ENCODE measurements around the gene TNFSF18.
"Not testable (repeated sequence)": the region's sequence is repeated elsewhere in the genome, so short reads cannot be mapped to it uniquely, and the experiment has no call there.

TNFSF18 gene, protein sequence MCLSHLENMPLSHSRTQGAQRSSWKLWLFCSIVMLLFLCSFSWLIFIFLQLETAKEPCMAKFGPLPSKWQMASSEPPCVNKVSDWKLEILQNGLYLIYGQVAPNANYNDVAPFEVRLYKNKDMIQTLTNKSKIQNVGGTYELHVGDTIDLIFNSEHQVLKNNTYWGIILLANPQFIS

DNA sequence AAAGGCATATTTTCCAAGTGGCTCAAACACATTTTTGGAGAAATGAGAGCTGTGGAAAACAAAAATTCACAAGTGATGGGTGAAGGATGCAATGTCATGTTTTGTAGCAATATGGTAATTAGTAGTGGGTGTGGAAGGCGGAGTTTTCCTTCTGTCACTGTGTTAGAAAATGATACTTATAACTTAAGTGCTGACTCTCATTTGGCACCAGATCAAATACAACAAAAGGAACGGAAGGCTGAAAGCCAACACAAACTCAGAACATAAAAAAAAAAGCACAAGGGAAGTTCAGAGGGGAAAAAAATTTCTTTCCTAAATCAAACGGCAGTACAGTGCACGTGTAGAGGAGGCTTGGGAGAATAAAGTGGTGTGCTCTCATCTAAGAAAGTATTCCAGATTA is at the start of gene TNFSF18:
Gene TNFSF18 (minus strand): TSS at position 77 of the 400 bp plus-strand sequence. CDS start 45 bp downstream, at position 32.
- DNase-seq, result no peak

DNA sequence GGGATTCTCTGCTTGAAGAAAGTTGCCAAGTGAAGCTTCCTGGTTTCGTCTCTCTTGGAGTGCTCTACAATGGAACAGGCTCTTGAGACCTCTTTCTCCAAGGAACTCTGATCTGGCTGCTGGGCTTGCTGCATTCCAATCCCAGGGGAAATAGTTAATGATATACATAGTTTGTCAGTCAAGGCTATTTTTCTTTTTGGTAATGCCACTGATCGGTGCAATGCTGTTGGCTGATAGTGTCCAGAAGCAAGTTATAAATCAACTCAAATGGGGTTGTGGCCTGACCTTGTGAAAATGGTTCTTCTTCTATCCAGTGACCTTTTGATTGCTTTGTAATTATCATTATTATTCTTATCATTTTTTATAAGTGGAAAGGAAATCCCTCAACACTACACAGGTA is 48.4 kb upstream of the TNFSF18 start:
- DNase-seq, result no peak

DNA sequence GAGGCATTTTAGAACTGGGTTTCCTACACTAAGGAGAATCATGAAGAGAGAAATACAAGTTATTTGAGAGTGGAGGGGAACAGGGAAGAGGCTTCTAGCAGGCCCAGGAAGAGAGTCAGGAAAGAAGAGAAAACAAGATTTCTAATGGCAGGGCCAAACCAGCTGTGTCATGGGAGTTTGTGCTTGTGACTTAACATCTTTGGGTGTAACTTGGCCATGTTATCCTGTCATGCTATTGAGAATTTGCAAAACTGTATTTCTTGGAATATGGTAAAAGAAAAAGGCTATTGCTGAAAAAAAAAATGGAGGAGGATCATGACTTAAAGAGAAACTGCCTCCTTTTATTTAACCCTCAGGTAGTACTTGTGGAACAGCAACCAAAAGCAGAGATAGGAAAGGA is 47.4 kb upstream of the TNFSF18 start:
- no peak for DNase-seq

DNA sequence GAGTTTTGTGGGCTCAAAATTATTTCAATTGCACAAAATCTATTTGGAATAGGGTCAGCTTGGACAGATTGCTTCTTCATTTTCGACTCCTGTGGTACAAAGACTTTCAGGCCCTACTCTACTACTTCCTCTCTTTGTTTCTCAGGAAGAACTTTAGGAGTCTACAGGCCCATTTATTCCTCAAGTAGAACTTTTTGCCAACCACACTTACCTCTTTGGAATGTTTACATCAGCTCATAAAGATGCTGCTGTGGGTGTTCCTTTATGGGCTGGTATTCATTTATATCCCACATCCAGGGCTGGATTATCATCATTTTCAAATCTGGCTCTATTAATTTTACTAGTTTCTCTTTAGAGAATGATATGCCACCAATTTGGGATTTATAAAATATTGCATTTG is 46.3 kb upstream of the TNFSF18 start:
- DNase-seq, result no peak

DNA sequence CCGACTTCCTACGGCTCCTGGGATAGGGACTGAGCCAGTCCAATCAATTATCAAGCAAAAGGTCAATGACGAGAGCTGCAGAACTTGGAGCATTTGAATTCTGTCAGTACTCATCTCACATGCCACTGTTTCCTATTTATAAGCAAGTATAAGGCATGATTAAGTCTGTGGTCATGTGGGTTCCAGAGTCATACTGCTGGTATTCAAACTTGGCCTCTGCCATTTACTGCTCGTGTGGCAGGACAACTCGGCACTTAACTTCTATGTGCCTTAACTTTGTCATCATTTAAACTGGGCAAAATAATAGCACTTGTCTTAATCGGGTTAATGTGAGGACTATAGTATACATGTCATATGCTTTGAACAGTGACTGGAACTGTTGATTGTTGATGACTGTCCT is 44.9 kb upstream of the TNFSF18 start:
- DNase-seq, result no peak

DNA sequence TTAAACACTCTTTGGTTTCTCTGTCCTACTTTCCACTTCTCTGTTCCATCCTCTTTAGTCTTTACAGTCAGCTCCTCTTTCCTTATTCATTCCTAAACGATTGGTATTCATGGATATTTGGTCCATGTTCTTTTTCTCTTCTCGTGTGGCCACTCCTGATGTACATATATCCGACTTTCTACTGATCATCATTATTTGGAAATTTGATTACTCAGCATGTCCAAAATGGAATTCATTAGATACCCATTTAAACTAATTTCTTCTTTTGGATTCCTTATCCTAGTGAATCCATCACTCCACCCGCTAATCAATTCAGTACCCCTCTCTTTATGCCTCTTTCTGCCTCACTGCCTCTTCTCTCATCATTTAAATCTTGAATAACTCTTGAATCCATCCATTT is 43.8 kb upstream of the TNFSF18 start:
- DNase-seq, result no peak

DNA sequence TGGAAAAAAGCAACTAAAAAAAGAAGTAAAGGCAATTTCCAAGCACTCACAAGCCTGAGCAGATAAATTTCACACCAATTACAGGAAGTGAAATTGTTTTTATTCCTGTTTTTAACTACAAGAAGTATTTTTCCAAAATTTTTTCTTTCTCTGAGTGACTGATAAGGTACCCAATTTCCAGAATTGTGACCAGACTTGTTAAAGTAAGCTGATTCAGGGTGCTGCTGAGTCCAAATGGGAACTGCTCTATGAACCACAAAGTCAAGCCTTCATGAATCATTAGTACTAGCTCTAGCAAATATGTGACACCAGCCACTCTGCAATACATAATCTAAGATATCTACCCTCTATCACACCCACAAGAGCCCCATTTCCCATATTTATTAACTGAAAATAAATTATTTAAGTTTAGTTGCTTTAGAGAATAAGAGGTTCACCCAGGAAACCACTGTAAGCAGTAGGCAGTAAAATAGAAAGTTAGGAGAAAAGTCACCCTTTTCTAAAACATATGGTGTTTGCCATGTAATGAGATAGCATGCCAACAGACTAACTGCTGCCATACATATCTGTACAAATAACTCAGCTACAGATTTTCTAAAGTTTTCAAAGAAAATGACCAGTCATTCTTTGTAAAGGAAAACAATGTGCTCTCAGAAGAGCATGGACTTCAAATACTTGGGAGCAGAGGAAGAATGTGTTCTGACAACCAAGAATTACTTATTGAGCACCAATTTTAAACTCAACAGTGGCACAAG is 43.1 kb upstream of the TNFSF18 start:
- DNase-seq, result no peak

DNA sequence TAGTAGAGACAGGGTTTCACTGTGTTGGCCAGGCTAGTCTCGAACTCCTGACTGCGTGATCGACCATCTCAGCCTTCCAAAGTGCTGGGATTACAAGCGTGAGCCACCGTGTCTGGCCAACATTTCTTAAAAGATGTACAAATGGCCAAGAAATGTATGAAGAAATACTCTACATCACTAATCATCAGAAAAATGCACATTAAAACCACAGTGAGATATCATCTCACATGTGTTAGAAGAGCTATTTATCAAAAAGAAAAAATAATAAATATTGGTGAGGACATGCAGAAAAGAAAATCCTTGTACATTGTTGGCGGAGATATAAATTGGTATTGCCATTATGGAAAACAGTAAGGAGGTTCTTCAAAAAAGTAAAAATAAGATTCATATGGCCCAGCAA is 33.6 kb upstream of the TNFSF18 start:
- DNase-seq, result no peak

DNA sequence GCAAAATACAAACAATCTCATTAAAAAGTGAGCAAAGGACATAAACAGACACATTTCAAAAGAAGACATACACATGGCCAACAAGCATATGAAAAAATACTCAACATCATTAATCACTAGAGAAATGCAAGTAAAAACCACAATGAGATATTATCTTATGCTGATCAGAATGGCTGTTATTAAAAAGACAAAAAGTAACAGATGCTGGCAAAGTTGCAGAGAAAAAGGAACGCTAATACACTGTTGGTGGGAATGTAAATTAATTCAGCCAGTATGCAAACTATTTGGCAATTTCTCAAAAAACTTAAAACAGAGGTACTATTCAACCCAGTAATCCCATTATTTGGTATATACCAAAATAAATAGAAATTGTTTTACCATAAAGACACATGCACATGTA is 32.2 kb upstream of the TNFSF18 start:
- no peak for DNase-seq

DNA sequence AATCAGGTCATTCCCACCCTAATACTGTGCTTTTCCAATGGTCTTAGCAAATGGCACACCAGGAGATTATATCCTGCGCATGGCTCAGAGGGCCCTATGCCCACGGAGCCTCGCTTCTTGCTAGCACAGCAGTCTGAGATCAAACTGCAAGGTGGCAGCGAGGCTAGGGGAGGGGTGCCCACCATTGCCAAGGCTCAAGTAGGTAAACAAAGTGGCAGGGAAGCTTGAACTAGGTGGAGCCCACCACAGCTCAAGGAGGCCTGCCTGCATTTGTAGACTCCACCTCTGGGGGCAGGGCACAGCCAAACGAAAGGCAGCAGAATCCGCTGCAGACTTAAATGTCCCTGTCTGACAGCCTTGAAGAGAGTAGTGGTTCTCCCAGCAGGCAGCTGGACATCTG is 23.5 kb upstream of the TNFSF18 start:
- DNase-seq, result not testable (repeated sequence)

DNA sequence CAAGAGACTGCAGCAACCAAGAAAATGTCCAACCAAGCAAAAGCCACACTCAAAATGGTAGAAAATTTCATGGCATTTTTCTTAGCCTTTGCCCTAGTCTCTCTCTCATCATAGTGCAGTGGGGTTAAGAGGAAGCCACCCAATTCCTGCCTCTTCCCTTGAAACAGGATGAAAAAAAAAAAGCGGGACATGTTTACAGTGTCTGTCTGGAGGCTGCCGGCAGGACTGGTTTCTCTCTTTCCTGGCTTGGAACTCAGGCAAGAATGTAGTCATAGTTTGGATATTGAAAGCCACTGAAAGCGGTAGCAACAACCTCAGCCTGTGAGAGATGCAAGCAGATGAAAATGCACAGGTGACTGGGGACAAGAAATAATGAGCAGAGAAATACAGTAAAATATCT is 13.3 kb upstream of the TNFSF18 start:
- DNase-seq, result no peak

DNA sequence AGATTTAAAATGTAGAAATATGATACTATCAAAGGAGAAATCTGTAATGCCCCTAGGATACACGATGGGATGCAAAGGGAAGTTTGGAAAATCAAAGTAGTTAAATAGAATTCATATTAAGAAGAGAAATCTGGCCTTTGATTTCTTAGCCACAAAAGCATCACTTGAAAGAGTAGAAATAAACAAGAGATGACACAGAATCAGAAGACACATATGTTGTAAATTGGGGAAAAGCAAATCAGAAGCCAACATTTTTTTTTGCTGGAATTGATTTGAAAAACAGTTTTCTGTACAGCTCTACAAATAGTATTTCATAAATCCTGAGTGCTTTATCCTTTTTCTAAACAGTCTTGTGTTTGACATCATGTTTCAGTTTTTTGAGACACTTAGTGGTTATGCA is 12.4 kb upstream of the TNFSF18 start:
- no peak for DNase-seq

DNA sequence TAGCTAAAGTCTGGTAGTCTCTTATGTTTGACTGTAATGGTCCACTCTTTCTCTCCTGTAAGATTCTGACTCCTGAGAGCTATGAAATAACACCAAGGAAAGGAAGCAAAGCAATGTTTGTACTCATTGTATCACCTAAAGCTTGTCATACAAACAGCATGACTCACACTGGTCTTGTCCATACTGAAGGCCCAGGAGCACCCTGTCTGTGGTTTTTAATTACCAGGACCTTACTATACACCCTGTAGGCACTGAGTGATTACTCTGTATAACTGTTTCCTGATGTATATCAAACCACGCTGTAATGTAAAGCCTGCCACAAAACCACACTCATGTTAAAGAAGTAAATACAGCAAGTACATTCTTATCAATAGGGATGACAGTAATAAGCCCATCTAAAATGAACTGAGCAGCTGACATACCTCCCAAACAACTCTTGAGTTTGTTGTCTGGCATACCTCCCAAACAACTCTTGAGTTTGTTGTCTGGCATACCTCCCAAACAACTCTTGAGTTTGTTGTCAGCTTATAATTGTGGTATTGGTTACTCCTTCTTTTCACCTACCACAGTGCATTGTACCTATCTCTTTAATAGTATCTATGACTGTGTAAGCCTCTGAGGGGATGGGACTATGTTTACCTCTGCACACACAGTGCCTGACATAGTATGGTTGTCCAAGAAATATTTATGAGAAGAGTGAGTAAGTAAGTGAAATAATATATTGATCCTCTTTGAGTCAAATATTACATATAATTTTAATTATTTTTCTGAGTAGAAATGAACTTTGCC is 11.6 kb upstream of the TNFSF18 start:
- no peak for DNase-seq

DNA sequence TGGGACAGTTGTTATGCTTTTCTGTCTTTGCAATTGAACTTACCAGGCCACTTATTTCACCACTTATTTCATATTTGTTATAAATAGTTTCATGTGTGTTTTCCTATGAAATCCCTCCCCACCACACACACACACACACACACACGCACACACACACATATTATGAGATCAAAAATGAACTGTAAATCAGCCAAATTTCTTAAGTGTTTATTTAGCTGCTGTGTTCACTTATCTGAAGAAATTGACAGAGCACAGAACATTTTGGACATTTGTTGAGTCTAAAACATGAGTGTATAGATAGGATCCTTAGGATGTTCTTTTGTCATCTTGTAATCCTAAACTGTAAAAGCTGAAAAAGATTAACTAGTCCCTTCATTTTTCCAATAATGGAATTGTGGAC is 7.8 kb upstream of the TNFSF18 start:
- DNase-seq, result no peak

DNA sequence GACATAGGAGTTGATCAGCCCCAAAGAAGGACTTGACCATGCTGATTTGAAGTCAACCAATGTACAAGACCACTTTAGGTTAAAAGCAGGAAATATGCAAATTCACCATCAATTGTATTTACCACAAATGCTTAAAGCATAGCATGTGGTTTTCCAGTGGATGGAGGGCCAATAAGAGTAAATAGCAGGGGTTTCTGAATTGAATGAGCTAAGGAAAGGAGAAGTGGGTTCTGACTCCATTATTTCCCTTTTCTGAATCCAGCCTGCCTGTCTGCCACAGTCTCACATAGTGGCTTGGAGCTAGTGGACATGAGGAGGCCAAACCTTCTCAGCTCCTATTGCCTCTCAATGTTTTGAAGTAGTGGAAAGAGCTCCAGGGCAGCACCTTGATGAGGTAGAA is 7.2 kb upstream of the TNFSF18 start:
- DNase-seq, result peak; percentile 14

DNA sequence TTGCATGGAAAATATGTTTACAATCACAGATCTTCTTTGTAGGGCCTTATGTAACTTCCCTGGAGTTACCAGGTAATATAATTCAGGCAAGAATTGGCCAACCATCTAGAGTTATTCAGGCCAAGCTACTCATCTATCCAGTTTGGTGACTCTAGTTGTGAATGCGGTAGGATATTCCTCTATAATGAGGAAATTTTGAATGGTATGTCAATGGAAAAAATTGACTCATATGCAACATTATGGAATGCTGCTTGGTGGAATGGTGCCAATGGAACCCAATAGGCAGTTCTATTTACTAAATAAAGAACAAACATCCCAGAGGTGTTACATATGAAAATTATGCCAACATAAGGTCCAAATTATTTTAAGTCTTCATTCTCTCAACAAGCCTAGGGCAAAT is 5.6 kb upstream of the TNFSF18 start:
- no peak for DNase-seq

DNA sequence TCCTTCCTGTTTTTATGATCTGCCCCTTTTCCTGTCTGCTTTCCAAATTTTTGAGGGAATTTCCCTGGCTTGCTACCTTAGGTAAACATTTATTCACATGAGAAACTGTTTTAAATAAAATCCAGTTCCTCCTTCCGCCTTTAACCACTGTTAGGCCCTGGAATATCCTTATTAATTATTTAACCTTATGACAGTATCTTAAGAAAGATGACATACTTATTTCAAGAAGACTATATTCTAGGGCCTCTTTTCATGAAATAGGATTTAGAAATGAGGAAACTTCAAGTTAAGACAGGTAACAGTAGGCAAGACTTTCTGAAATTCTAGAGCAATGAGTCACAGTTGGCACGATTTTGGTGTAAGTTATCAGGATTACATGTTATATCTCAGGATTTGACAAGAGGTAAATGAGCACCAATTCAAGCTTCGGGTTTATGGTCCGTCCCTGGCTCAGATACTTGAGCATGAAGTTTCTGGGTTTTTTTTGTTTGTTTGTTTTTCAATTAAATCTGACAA is 2.0 kb upstream of the TNFSF18 start:
- DNase-seq, result no peak

DNA sequence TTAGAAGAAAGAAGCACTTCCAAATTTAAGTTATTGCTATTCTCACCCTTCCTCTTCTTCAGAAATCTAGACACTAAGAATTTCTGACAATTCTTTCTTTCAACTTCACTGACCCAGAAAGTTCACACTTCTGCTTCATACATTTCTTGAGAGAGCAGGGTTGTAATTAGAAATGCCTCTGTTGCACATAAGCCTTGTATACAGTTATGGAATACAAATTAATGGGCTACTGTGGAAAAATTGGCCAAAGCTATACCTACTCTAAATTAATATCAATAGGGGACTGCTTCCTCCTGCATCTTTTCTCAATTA is 1.5 kb downstream of the TNFSF18 start:
- DNase-seq, result no peak

DNA sequence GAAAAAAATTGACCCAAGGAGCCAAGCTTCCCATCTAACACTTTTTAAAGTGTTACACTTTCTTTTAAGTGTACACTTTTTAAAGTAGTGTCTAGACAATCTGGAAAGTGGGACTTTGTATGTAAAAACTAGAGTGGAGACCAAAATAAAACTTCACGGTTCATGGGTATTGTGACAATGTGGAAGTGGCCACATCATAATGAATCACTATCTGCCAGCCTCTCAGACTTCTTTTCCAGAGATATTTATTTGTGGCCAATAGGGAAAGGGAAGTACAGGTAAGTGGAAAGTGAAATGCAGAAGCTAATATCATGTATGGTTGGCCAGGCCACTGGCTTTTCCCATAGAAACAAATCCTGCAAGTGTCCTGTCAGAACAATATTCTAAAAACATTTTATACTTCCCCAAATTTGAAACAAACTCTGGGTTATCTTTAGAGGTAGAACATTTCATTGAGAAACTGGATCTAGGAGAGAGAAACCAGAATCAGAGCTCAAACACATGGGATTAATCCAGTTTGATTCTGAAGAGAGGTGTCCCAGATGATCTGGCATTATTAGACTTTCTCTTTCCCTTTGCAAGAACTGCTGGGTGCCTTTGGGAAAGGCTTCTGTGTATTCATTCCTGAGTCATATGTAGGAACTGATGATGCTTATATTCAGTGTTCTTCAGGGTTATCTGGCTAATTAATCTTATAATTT is 2.0 kb downstream of the TNFSF18 start:
- no peak for DNase-seq

DNA sequence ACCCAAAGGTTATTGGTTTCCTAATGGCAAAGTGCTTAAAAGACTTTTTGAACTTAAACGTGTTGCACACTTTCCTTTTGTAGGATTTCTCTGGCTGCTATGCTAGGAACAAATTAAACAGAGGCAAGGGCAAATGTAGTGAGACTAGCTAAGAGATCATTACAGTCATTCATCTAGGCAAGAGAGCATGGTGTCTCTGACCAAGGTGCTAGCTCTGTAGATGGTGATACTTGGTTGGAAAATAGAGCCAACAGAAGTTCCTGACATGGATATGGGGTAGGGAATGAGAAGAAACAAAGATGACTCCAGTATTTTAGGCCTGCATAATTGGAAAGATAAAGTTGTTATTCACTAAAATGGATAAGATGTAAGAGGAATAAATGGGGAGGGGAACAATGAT is 6.1 kb downstream of the TNFSF18 start:
- DNase-seq, result no peak

DNA sequence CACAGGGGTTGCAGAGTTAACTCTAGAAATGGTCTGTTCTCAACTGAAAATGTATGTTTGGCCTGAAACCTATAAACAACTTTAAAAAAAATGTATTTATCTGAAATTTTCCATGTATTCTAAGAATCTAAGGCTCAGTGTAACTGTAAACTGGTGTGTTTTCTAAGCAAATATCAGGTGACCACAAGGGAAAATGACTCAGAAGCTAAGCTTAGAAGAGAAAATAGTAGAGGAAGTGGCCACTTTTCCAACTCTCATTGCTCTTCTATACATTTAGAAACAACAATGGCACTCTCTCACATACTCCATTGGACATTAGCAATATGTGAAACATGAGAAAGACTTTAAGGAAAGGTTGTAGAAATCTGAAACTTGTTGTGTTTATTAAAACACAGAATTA is 7.5 kb downstream of the TNFSF18 start:
- no peak for DNase-seq

DNA sequence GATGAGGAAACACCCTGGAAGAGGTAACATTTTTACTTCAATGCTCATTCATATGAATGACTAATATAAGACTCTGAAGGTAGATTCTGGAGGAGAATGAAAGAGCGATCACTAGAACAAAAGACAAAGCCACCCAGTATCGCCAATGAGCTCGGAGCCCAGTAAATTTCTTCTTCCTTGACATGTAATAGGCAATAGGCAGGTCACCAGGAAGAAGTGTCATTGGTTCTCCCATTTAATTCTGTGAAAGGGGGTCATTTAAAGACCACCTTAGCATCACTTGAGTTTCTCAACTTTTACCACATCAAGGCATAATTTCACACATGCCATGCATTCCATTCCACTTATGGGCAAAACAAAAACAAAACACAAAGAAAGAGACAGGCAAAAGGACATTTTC is 7.9 kb downstream of the TNFSF18 start:
- no peak for DNase-seq

DNA sequence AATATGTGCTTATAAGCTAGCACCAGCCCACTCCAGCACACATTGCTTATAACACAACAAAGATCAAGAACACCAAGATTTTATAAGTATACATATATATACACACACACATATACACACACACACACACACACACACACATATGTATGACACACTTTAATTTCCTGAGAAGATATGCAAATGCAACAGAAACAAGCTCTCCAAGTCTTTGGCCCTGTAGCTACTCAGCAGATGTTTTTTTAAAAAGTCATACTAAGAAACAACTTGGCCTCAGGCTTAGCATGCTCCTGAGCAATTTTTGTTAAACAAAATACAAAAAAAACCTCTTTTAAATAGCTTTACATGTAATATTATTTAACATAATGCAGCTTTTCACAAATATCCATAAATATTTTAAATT is 11.1 kb downstream of the TNFSF18 start:
- DNase-seq, result no peak

All from GDM1 (cell line).